Glutamatergic neuron (in vitro differentiated cells): ENCODE measurements around the gene TUBGCP2. TPM values are rescaled to one million over a fixed set of nuclear protein-coding genes. Genes with fewer than 3 reads are reported as not detected.
A peak's percentile ranks its signal among the peaks of the same experiment; 100 is the strongest.

ENCODE experiments used
- DNase-seq: peaks from one replicate; pipeline ENCODE4 v3.0.0; 2022
- H3K27ac Mint-ChIP-seq: one replicate; pipeline ENCODE4 v1.8.0; 2020; ENCODE audit warnings: mild to moderate bottlenecking, mixed read lengths, inconsistent platforms; ENCODE audit not compliant: unreplicated experiment
- H3K27me3 Mint-ChIP-seq: one replicate; pipeline ENCODE4 v1.8.0; 2020; ENCODE audit warnings: mild to moderate bottlenecking, moderate library complexity, mixed read lengths, inconsistent platforms; ENCODE audit not compliant: unreplicated experiment
- H3K36me3 Mint-ChIP-seq: one replicate; pipeline ENCODE4 v1.8.0; 2020; ENCODE audit warnings: mild to moderate bottlenecking, mixed read lengths, inconsistent platforms; ENCODE audit not compliant: unreplicated experiment
- H3K4me1 Mint-ChIP-seq: one replicate; pipeline ENCODE4 v1.8.0; 2020; ENCODE audit warnings: mild to moderate bottlenecking, low read depth, mixed read lengths, inconsistent platforms; ENCODE audit not compliant: unreplicated experiment
- H3K4me3 Mint-ChIP-seq: one replicate; pipeline ENCODE4 v1.8.0; 2020; ENCODE audit warnings: mild to moderate bottlenecking, mixed read lengths, inconsistent platforms; ENCODE audit not compliant: unreplicated experiment
- H3K9me3 Mint-ChIP-seq: one replicate; pipeline ENCODE4 v1.8.0; 2020; ENCODE audit warnings: mild to moderate bottlenecking, moderate library complexity, mixed read lengths, inconsistent platforms; ENCODE audit not compliant: unreplicated experiment
- total RNA-seq: library from RNA; stranded (reverse); fragmentation: NEBNext Ultra II Directional; extraction: Animal tissue kit (Norgen Biotek cat#: 25700); gene quantifications from one replicate; pipeline ENCODE4 v1.2.1, GENCODE V29; 2021; ENCODE audit not compliant: unreplicated experiment
- TF ChIP-seq, protein P1 (sequence below): fragments of 200-600 bp; sonication (generic); IDR thresholded peaks from one replicate; pipeline ENCODE4 v1.5.0; 2021; ENCODE audit not compliant: partially characterized antibody, unreplicated experiment

Gene TUBGCP2
- total RNA-seq, 1 donor from 2014 or later: 61.4 TPM

- H3K27ac Mint-ChIP-seq: peak overlapping the region; percentile 43
- H3K36me3 Mint-ChIP-seq: no peaks in the 10 kb centered on the region
- TF ChIP-seq, protein P1, sequence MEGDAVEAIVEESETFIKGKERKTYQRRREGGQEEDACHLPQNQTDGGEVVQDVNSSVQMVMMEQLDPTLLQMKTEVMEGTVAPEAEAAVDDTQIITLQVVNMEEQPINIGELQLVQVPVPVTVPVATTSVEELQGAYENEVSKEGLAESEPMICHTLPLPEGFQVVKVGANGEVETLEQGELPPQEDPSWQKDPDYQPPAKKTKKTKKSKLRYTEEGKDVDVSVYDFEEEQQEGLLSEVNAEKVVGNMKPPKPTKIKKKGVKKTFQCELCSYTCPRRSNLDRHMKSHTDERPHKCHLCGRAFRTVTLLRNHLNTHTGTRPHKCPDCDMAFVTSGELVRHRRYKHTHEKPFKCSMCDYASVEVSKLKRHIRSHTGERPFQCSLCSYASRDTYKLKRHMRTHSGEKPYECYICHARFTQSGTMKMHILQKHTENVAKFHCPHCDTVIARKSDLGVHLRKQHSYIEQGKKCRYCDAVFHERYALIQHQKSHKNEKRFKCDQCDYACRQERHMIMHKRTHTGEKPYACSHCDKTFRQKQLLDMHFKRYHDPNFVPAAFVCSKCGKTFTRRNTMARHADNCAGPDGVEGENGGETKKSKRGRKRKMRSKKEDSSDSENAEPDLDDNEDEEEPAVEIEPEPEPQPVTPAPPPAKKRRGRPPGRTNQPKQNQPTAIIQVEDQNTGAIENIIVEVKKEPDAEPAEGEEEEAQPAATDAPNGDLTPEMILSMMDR: no peak
- DNase-seq: peak; percentile 96
- H3K9me3 Mint-ChIP-seq: peaks cover 9% of the 10 kb centered on the region
- peaks cover 13% of the 10 kb centered on the region for H3K27me3 Mint-ChIP-seq
- H3K4me1 Mint-ChIP-seq: peaks cover 16% of the 10 kb centered on the region
- peak overlapping the region; percentile 73 for H3K4me3 Mint-ChIP-seq
These were observed 538 bp upstream of the TUBGCP2 start for GRCh38 chr10:133309100-133309719.

DNA sequence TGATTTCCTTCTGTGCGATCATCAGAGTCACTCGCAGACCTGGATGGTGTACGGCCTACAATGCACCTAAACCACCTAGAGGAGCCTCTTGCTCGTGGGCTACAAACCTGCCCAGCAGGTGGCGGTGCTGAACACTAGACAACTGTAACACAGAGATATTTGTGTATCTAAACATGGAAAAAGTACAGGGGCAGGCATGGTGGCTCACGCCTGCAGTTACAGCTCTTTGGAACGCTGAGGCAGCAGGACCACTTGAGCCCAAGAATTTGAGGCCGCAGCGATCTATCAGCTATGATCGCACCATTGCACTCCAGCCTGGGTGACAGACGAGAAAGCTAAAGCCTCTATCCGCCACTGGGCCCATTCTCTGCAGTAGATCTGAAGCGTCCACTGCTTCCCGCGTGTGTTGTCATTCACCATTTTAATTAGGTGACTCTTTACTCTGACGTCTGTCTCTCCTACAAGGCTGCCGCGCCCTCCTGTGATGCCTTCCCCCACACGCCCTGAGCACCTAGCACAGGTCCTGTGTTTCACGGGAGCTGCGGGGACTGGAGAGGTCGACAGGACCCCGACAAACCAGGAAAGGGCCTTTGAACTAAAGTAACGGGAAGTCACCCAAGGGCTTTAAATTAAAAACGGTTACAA lies 774 bp downstream of the TUBGCP2 start:
- Mint-ChIP-seq H3K27ac (peak overlapping the region; percentile 91), H3K27me3 (peaks cover 16% of the 10 kb centered on the region), H3K9me3 (peaks cover 8% of the 10 kb centered on the region), H3K36me3 (no peaks in the 10 kb centered on the region), H3K4me1 (peaks cover 13% of the 10 kb centered on the region), H3K4me3 (peak overlapping the region; percentile 98)
- TF ChIP-seq, protein P1: peak; percentile 69
- peak; percentile 80 for DNase-seq

DNA sequence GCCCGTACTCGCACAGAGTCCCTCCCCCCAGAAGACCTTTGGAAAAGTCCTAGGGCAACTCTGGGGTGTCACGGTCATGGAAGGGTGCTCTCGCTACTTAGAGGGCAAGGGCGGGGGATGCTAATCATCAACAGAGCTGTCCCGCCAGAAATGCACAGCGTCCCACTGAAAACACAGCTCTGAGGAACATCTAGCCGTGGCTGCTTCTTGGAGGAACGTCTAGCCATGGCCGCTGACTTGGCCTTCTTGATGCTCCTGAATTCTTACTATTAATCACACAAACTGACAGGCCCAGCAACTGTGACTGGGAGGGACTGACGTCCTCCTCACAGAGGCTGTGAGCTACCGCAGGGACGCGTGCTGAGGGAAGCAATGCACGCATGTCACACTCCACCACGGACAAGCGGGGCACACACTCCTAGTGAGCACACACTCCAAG lies 1.7 kb downstream of the TUBGCP2 start:
- no peak overlapping the region for H3K27ac Mint-ChIP-seq

GRCh38 chr10:133306097-133306476 lies 2.6 kb downstream of the TUBGCP2 start:
- Mint-ChIP-seq H3K9me3 (peaks cover 8% of the 10 kb centered on the region), H3K27me3 (peaks cover 14% of the 10 kb centered on the region), H3K4me3 (no peak overlapping the region), H3K27ac (no peak overlapping the region), H3K4me1 (peaks cover 3% of the 10 kb centered on the region), H3K36me3 (no peaks in the 10 kb centered on the region)
- TF ChIP-seq, protein P1: no peak
- DNase-seq: no peak

More for the DNA sequence above, 1.7 kb downstream of the TUBGCP2 start:
- H3K27me3 Mint-ChIP-seq: peaks cover 14% of the 10 kb centered on the region
- no peak for DNase-seq
- TF ChIP-seq, protein P1: no peak
- no peaks in the 10 kb centered on the region for H3K36me3 Mint-ChIP-seq
- H3K4me3 Mint-ChIP-seq: peak overlapping the region; percentile 98
- H3K9me3 Mint-ChIP-seq: peaks cover 8% of the 10 kb centered on the region
- peaks cover 8% of the 10 kb centered on the region for H3K4me1 Mint-ChIP-seq

DNA sequence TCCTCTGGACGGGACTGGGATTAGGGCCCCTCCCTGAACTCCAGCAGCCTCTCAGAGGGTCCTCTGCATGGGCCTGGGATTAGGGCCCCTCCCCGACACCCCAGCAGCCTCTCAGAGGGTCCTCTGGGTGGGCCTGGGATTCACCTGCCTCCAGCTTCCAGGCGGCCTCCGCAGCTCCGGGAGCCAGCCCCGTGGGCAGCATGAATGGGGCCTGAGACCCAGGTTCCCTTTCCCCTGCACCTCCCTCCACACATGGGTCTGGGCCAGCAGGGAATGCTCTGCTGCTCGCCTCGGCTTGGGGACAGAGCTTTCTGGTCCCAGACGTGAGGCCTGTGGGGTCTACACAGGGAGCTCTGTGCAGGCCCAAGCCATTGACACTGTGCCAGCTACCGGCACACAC lies 5.5 kb downstream of the TUBGCP2 start:
- no peak for DNase-seq
- Mint-ChIP-seq H3K4me3 (no peak overlapping the region), H3K27me3 (peaks cover 10% of the 10 kb centered on the region), H3K9me3 (peaks cover 5% of the 10 kb centered on the region), H3K36me3 (peaks cover 4% of the 10 kb centered on the region), H3K4me1 (peaks cover 3% of the 10 kb centered on the region), H3K27ac (no peak overlapping the region)
- TF ChIP-seq, protein P1: no peak
